T-cell (primary cell): ENCODE results near the gene WNT1. TPM values are rescaled to one million over a fixed set of nuclear protein-coding genes. Genes with fewer than 3 reads are reported as not detected.

ENCODE experiments used
- ATAC-seq, 4 experiments: fragments of 200-7000 bp in 3 of 4; fragments of 150-1000 bp in 1 of 4; cut with Tn5 transposase; replicated peaks in 1 of 4; 1 replicate in 3 of 4; 2 replicates in 1 of 4; pipeline ENCODE4 v1.10.0; 2021; ENCODE audit warnings: moderate library complexity in 3 of 4, mild to moderate bottlenecking in 2 of 4, moderate number of reproducible peaks in 1 of 4
- CTCF ChIA-PET, 2 donors: fragments of 300-600 bp; sonication (Branson Sonifier 250); formaldehyde crosslinking; loops; one replicate each; lab custom pipeline; 2022; ENCODE audit warnings: antibody characterized with exemption in 2 of 2; lab: Charles Lee
- POLR2A ChIA-PET, 2 donors: fragments of 300-600 bp; sonication (Branson Sonifier 250); formaldehyde crosslinking; loops; one replicate each; lab custom pipeline; 2022; ENCODE audit warnings: antibody characterized with exemption in 2 of 2; lab: Charles Lee
- DNase-seq, 35 experiments: peaks; one replicate each; pipeline versions ENCODE4 v3.0.0 to v3.0.0-alpha.2; 2013 to 2023
- H3K27ac ChIP-seq: one replicate; pipeline ENCODE4 v1.5.1; 2013; ENCODE audit warnings: low read length
- H3K27me3 ChIP-seq, 2 experiments: replicated peaks in 1 of 2; 1 replicate in 1 of 2; 2 replicates in 1 of 2; pipeline versions ENCODE4 v1.6.1 to v1.7.0; 2013; ENCODE audit warnings: low read length in 1 of 2, mixed read lengths in 1 of 2; ENCODE audit not compliant: control insufficient read depth in 2 of 2, insufficient read depth in 2 of 2; ENCODE audit errors: extremely low read depth in 1 of 2
- H3K36me3 ChIP-seq, 2 donors: 1 replicate in 1 of 2; 2 replicates in 1 of 2; pipeline versions ENCODE4 v1.6.1 to v1.7.0; 2013; ENCODE audit warnings: low read length in 1 of 2; ENCODE audit not compliant: control insufficient read depth in 2 of 2, insufficient read depth in 1 of 2; ENCODE audit errors: extremely low read depth in 1 of 2
- H3K4me1 ChIP-seq, 2 experiments: 1 replicate in 1 of 2; 2 replicates in 1 of 2; pipeline versions ENCODE4 v1.6.1 to v1.7.0; 2013; ENCODE audit warnings: low read length in 2 of 2, mixed read lengths in 1 of 2; ENCODE audit not compliant: insufficient read depth in 2 of 2, control insufficient read depth in 1 of 2; ENCODE audit errors: extremely low read depth in 1 of 2
- H3K4me3 ChIP-seq, 2 donors: 1 replicate in 1 of 2; 2 replicates in 1 of 2; pipeline versions ENCODE4 v1.5.1 to v1.7.0; 2013; ENCODE audit warnings: mild to moderate bottlenecking in 2 of 2, low read length in 1 of 2, moderate library complexity in 1 of 2; ENCODE audit not compliant: control insufficient read depth in 1 of 2; ENCODE audit errors: extremely low read depth in 1 of 2
- H3K9me3 ChIP-seq: 2 replicates; pipeline ENCODE4 v1.7.0; 2013
- H3K27ac Mint-ChIP-seq, 2 donors: one replicate each; pipeline ENCODE4 v1.8.0; 2020 to 2021; ENCODE audit warnings: mild to moderate bottlenecking in 2 of 2, mixed read lengths in 2 of 2
- H3K27me3 Mint-ChIP-seq, 2 donors: one replicate each; pipeline ENCODE4 v1.8.0; 2021 to 2022; ENCODE audit warnings: mixed read lengths in 2 of 2
- H3K36me3 Mint-ChIP-seq: one replicate; pipeline ENCODE4 v1.8.0; 2021; ENCODE audit warnings: mixed read lengths
- H3K4me1 Mint-ChIP-seq, 3 donors: one replicate each; pipeline ENCODE4 v1.8.0; 2020 to 2022; ENCODE audit warnings: mixed read lengths in 3 of 3, mild to moderate bottlenecking in 1 of 3
- H3K4me3 Mint-ChIP-seq, 3 donors: one replicate each; pipeline ENCODE4 v1.8.0; 2020 to 2022; ENCODE audit warnings: mild to moderate bottlenecking in 3 of 3, mixed read lengths in 3 of 3, moderate library complexity in 3 of 3
- H3K9me3 Mint-ChIP-seq, 3 donors: one replicate each; pipeline ENCODE4 v1.8.0; 2020 to 2022; ENCODE audit warnings: mixed read lengths in 3 of 3
- WGBS: methylation state at CpG from one replicate; pipeline ENCODE4 v1.1.5; 2013; ENCODE audit warnings: missing lambda C conversion rate; ENCODE audit not compliant: insufficient coverage; 5-methylcytosine and 5-hydroxymethylcytosine counted together
- total RNA-seq, 35 experiments: library from RNA in 6 of 35; stranded (reverse) in 6 of 35; fragments of 120-200 nt in 1 of 35; gene quantifications; one replicate each; pipeline versions ENCODE4 v1.2.1 to v1.2.4 and lab custom pipeline; 2013 to 2026

The WNT1 gene
- total RNA-seq, 5 donors from 2014 or later (not counting 1 experiment from before 2014, with no cell fraction given), result 0.47 to 2.6 (median 0.85) TPM

GRCh38 chr12:48961801-48962200 is 16.3 kb upstream of the WNT1 start:
- no peak for DNase-seq
- H3K4me3 ChIP-seq, result no peak overlapping the region
- no peaks in the 10 kb centered on the region for H3K9me3 Mint-ChIP-seq
- peaks cover 0 to 4% of the 10 kb centered on the region in 2 donors for H3K27me3 Mint-ChIP-seq
- H3K36me3 Mint-ChIP-seq, result no peaks in the 10 kb centered on the region
- no peak for ATAC-seq
- POLR2A ChIA-PET, result no interaction called here
- H3K9me3 ChIP-seq, result no peaks in the 10 kb centered on the region
- H3K27me3 ChIP-seq, result peaks cover 0 to 2% of the 10 kb centered on the region in 2 experiments
- H3K4me1 ChIP-seq, result peaks cover 2 to 8% of the 10 kb centered on the region in 2 experiments
- CTCF ChIA-PET, result no interaction called here
- H3K36me3 ChIP-seq, result no peaks in the 10 kb centered on the region
- H3K4me1 Mint-ChIP-seq, result peaks cover 8 to 11% (median 9%) of the 10 kb centered on the region in 3 donors
- H3K4me3 Mint-ChIP-seq, result no peak overlapping the region
- no peak overlapping the region for H3K27ac Mint-ChIP-seq
- H3K27ac ChIP-seq, result no peak overlapping the region

- Mint-ChIP-seq H3K4me3 (no peak overlapping the region), H3K4me1 (peaks cover 8 to 15% (median 9%) of the 10 kb centered on the region in 3 donors), H3K36me3 (no peaks in the 10 kb centered on the region), H3K27me3 (peaks cover 3 to 4% of the 10 kb centered on the region in 2 donors), H3K27ac (no peak overlapping the region), H3K9me3 (no peaks in the 10 kb centered on the region)
- Histone ChIP-seq H3K27ac (no peak overlapping the region), H3K27me3 (peaks cover 0 to 14% of the 10 kb centered on the region in 2 experiments), H3K4me3 (no peak overlapping the region), H3K4me1 (peaks cover 2 to 12% of the 10 kb centered on the region in 2 experiments), H3K9me3 (no peaks in the 10 kb centered on the region), H3K36me3 (no peaks in the 10 kb centered on the region)
- POLR2A ChIA-PET, result no interaction called here
- no peak for DNase-seq
- no peak for ATAC-seq
- CTCF ChIA-PET, result interaction anchor here in 1 of 2 donors (0.6 kb wide), 1 partner anchor 66 kb away, joined by 4 read pairs; no protein-coding TSS in a partner anchor
Measured at GRCh38 chr12:48965298-48965838, 12.8 kb upstream of the WNT1 start.

GRCh38 chr12:48966177-48966895 is 11.8 kb upstream of the WNT1 start:
- 89% methylated on average over 17 of the region's 20 CpGs for WGBS
- POLR2A ChIA-PET, result no interaction called here
- H3K9me3 Mint-ChIP-seq, result no peaks in the 10 kb centered on the region
- Histone ChIP-seq H3K4me1 (peaks cover 4 to 22% of the 10 kb centered on the region in 2 experiments), H3K4me3 (no peak overlapping the region), H3K27me3 (peaks cover 0 to 22% of the 10 kb centered on the region in 2 experiments), H3K9me3 (no peaks in the 10 kb centered on the region), H3K27ac (no peak overlapping the region), H3K36me3 (no peaks in the 10 kb centered on the region)
- peaks cover 8 to 12% of the 10 kb centered on the region in 2 donors for H3K27me3 Mint-ChIP-seq
- CTCF ChIA-PET, result interaction anchor here (0.6 to 1.3 kb wide), 3 partner anchors 19 to 214 kb away, joined by 3 to 9 read pairs (median 5); no protein-coding TSS in a partner anchor
- H3K36me3 Mint-ChIP-seq, result no peaks in the 10 kb centered on the region
- no peak for ATAC-seq
- DNase-seq, result no peak
- H3K4me1 Mint-ChIP-seq, result peaks cover 17 to 25% (median 19%) of the 10 kb centered on the region in 3 donors
- no peak overlapping the region for H3K4me3 Mint-ChIP-seq
- no peak overlapping the region for H3K27ac Mint-ChIP-seq

- Mint-ChIP-seq H3K27ac (no peak overlapping the region), H3K4me3 (no peak overlapping the region), H3K9me3 (no peaks in the 10 kb centered on the region), H3K4me1 (peaks cover 24 to 35% (median 26%) of the 10 kb centered on the region in 3 donors), H3K27me3 (peaks cover 19 to 28% of the 10 kb centered on the region in 2 donors), H3K36me3 (no peaks in the 10 kb centered on the region)
- no peak overlapping the region for H3K27ac ChIP-seq
- H3K9me3 ChIP-seq, result no peaks in the 10 kb centered on the region
- no peak for DNase-seq
- ChIA-PET CTCF (interaction anchor here (0.6 to 2.1 kb wide), 3 partner anchors 43 to 1087 kb away, joined by 5 to 6 read pairs (median 5); partner anchors contain the start of gene FKBP11 (in 1 of the 2)), POLR2A (interaction anchor here in 1 of 2 donors (0.6 kb wide), 1 partner anchor 359 kb away, joined by 7 read pairs; no protein-coding TSS in a partner anchor)
- no peaks in the 10 kb centered on the region for H3K36me3 ChIP-seq
- no peak overlapping the region for H3K4me3 ChIP-seq
- no peak for ATAC-seq
- H3K4me1 ChIP-seq, result peaks cover 7 to 36% of the 10 kb centered on the region in 2 experiments
- peaks cover 6 to 39% of the 10 kb centered on the region in 2 experiments for H3K27me3 ChIP-seq
- WGBS, result 100% methylated on average over 1 of the region's 7 CpGs
Measured at GRCh38 chr12:48967991-48968390, 10.1 kb upstream of the WNT1 start.

DNA sequence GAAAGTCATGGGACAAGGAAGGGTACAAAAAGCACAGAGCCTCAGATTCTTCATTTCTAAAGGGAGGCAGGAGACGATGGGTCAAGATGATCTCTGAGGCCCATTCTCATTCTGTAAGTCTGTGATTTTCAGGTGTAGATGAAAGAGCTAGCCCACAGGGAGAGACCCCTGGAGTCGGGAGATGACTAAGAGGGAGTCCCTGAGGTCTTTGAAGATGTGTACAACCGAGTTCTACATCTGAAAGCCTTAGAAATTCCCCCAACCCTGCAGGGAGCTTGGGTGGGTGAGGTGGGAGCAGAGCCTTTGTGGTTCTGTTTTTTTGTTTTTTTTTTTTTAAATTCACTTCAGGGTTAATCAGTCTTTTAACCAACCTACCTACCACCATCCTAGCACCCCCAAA is 9.7 kb upstream of the WNT1 start:
- Histone ChIP-seq H3K9me3 (no peaks in the 10 kb centered on the region), H3K36me3 (no peaks in the 10 kb centered on the region), H3K4me3 (no peak overlapping the region), H3K4me1 (peaks cover 7 to 36% of the 10 kb centered on the region in 2 experiments), H3K27ac (no peak overlapping the region), H3K27me3 (peaks cover 6 to 43% of the 10 kb centered on the region in 2 experiments)
- ATAC-seq (no peak), DNase-seq (no peak)
- Mint-ChIP-seq H3K9me3 (no peaks in the 10 kb centered on the region), H3K27me3 (peaks cover 24 to 33% of the 10 kb centered on the region in 2 donors), H3K4me3 (no peak overlapping the region), H3K36me3 (no peaks in the 10 kb centered on the region), H3K4me1 (peaks cover 24 to 35% (median 26%) of the 10 kb centered on the region in 3 donors), H3K27ac (no peak overlapping the region)
- ChIA-PET CTCF (interaction anchor here (0.6 to 2.1 kb wide), 7 partner anchors 9 to 1087 kb away, joined by 3 to 6 read pairs (median 5); partner anchors contain the start of genes ARF3 (in 1 of the 2), FKBP11 (in 1 of the 2) and WNT1 (in 1 of the 2)), POLR2A (interaction anchor here in 1 of 2 donors (0.6 kb wide), 2 partner anchors 36 to 359 kb away, joined by 4 to 7 read pairs; no protein-coding TSS in a partner anchor)
- WGBS, result 57% methylated on average over 1 of the region's 3 CpGs

DNA sequence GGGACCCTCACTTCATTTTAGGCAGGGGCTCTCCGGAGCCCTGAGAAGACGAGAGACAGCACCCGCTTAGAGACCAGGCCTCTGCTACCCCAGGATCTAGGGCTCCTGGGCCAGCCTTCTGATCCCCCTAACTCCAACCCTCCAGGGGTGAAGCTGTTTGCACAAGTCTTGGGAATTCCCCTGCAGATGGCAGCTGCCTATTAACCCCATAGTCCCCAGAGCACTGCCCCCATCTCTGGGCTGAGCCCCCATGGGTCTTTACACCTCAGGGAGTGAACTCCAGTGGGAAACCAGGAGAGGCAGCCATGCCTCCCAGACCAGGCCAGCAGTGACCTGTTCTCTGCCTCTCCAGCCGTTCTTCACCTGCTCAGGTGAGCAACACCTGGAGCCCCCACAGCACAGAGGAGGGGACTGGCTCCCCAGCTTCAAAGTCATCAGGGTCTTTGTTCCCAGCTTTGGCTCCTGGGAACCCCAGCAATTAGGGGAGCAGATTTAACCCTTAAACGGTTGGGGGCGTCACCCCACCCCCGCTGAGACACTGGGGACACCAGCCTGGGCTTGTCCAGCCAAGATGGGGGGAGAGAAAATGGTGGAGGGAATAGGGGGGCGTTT is 8.9 kb upstream of the WNT1 start:
- no peak for ATAC-seq
- Histone ChIP-seq H3K4me1 (peaks cover 7 to 42% of the 10 kb centered on the region in 2 experiments), H3K9me3 (no peaks in the 10 kb centered on the region), H3K27ac (no peak overlapping the region), H3K4me3 (no peak overlapping the region), H3K27me3 (peaks cover 6 to 51% of the 10 kb centered on the region in 2 experiments), H3K36me3 (no peaks in the 10 kb centered on the region)
- H3K27ac Mint-ChIP-seq, result no peak overlapping the region
- CTCF ChIA-PET, result interaction anchor here (0.5 to 2.1 kb wide), 8 partner anchors 9 to 232 kb away, joined by 3 to 22 read pairs (median 4); partner anchors contain the start of genes ARF3 (in 1 of the 2), FKBP11 (in 1 of the 2) and WNT1 (in 1 of the 2)
- 86% methylated on average over 7 of the region's 8 CpGs for WGBS
- H3K4me1 Mint-ChIP-seq, result peaks cover 26 to 35% (median 26%) of the 10 kb centered on the region in 3 donors
- POLR2A ChIA-PET, result interaction anchor here in 1 of 2 donors (0.6 kb wide), 1 partner anchor 37 kb away, joined by 4 read pairs; no protein-coding TSS in a partner anchor
- no peaks in the 10 kb centered on the region for H3K36me3 Mint-ChIP-seq
- no peak for DNase-seq
- peak overlapping the region in 1 of 3 donors; percentile 82 for H3K4me3 Mint-ChIP-seq
- H3K9me3 Mint-ChIP-seq, result no peaks in the 10 kb centered on the region
- H3K27me3 Mint-ChIP-seq, result peaks cover 27 to 37% of the 10 kb centered on the region in 2 donors
